ENCODE measurements around the gene CNN2.

CNN2 gene

DNA sequence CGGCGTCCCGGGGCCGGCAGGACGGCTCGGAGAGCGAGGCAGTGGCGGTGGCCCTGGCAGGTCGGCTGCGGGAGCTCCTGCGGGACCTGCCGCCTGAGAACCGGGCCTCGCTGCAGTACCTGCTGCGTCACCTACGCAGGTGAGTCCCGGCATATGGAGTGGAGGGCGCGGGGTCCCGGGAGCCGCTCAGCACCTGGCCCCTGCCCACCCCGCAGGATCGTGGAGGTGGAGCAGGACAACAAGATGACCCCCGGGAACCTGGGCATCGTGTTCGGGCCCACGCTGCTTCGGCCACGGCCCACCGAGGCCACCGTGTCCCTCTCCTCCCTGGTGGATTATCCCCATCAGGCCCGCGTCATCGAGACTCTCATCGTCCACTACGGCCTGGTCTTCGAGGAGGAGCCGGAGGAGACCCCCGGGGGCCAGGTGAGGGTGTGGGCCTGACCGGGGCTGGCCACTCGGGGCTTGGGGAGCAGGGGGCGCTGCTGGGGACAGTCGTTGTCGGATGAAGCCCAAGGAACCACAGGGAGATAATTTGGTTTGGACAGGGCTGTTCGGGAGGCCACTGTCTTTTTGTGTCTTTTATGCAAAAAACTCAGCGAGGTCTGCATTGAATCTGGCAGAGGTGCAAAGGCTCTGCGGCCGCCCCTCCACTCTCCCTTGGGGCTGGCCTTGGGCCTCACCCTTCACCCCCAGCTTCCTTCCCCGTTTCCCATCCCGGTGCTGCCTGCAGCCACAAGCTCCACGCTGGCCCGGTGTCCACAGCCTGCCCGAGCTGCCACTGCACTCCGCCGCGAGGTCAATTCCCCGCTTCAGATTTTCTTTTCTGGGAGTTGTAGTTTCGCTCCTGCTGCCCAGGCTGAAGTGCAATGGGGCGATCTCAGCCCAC, 56.8 kb downstream of the CNN2 start:
- peaks cover 24% of the 10 kb centered on the region for H3K36me3 ChIP-seq (replicated peaks)
- H3K27me3 ChIP-seq (ENCODE audit: low read depth) = no peaks in the 10 kb centered on the region
- H3K4me3 ChIP-seq = no peak overlapping the region
- no peak for DNase-seq (ENCODE audit: low spot score in 2 of 2)
- in situ Hi-C loops (cut with MboI; ENCODE audit: low sequenced_read_pairs) = no loop called here
- H3K4me1 ChIP-seq = peaks cover 3% of the 10 kb centered on the region; the same call in 1 of the 2 replicates
- H3K9me3 ChIP-seq = no peaks in the 10 kb centered on the region

DNA sequence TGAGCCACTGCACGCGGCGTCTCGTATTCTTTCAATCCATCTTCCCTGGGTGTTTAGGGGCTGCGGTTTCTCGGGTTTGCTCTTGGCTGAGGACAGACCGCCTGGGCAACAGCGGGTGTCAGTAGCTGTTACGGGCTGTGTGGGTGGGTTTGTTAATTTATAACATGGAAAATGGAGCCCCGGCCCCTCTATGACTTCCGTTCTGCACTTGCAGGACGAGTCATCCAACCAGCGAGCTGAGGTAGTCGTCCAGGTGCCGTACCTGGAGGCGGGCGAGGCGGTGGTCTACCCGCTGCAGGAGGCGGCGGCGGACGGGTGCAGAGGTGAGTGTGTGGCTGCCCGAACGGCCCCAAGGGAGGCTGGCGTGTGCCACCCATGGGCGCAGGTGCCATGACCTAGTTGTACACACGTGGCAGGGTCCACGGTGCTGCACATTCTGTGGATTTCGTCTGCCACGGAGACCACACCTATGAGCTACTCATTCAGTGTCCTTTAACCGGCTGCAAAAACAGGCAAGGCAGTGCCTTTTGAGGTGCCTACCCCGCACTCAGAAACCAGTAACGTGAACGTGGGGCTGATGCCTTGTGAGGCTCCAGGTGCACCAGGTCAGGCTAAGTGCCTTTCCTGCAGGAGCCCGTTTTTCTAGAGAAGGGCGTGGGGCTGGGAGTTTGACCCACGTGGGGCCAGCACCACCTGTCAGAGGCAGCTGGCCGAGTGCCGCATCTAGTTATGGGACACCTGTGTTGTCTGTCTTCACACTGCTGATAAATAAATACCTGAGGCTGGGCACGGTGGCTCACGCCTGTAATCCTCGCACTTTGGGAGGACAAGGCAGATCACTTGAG, 57.8 kb downstream of the CNN2 start:
- DNase-seq (ENCODE audit: low spot score in 2 of 2) = no peak
- H3K27me3 ChIP-seq (ENCODE audit: low read depth) = no peaks in the 10 kb centered on the region
- H3K4me3 ChIP-seq = no peak overlapping the region
- in situ Hi-C loops (cut with MboI; ENCODE audit: low sequenced_read_pairs) = no loop called here
- H3K36me3 ChIP-seq (replicated peaks) = peaks cover 32% of the 10 kb centered on the region
- H3K9me3 ChIP-seq = no peaks in the 10 kb centered on the region
- H3K4me1 ChIP-seq = peaks cover 3% of the 10 kb centered on the region; the same call in 1 of the 2 replicates

DNA sequence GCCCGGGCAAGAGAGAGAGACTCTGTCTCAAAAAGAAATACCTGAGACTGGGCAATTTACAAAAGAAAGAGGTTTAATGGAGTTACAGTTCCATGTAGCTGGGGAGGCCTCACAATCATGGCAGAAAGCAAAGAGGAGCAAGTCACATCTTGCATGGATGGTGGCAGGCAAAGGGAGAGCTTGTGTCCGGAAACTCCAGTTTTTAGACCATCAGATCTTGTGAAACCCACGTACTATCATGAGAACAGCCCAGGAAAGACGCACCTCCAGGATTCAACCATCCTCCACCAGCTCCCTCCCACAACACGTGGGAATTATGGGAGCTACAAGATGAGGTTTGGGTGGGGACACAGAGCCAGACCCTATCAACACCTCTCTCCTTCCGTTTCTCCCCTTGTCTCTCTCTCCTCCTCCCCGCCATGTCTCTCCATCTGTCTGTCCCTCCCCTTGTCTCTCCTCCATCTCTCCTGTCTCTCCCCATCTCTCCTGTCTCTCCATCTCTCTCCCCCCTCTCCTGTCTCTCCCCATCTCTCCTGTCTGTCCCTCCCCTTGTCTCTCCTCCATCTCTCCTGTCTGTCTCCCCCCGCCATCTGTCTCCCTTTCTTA, 58.7 kb downstream of the CNN2 start:
- in situ Hi-C loops (cut with MboI; ENCODE audit: low sequenced_read_pairs) = no loop called here
- DNase-seq (ENCODE audit: low spot score in 2 of 2) = no peak
- Histone ChIP-seq H3K36me3 (replicated peaks) (peaks cover 37% of the 10 kb centered on the region), H3K4me1 (peaks cover 3% of the 10 kb centered on the region; the same call in 1 of the 2 replicates), H3K4me3 (no peak overlapping the region), H3K9me3 (no peaks in the 10 kb centered on the region), H3K27me3 (ENCODE audit: low read depth) (no peaks in the 10 kb centered on the region)

DNA sequence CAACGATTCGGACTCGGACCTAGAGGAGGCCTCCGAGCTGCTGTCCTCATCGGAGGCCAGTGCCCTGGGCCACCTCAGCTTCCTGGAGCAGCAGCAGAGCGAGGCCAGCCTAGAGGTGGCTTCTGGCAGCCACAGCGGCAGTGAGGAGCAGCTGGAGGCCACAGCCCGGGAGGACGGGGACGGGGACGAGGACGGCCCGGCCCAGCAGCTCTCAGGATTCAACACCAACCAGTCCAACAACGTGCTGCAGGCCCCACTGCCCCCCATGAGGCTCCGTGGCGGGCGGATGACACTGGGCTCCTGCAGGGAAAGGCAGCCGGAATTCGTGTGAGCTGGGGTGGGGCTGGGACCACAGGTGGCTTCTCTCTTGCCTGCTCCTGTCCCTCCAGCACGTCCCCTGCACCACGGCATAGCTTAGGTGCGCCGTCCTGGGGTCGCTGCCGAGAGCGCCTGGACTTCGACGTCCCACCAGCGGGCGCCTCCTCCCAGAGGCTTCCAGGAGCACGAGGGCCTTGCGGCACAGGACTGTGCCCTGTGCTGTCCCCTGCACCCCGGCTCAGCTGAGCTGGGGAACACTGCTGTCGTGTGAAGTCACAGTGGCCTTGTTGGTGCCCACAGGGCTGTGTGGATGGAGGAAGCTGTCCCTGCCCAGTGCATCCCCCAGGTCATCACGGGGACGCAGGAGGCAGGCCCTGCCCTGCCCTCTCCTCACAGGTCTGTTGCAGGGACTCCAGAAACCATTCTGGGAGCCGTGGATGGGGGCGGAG, 59.5 kb downstream of the CNN2 start:
- in situ Hi-C loops (cut with MboI; ENCODE audit: low sequenced_read_pairs) = no loop called here
- Histone ChIP-seq H3K9me3 (no peaks in the 10 kb centered on the region), H3K4me3 (no peak overlapping the region), H3K4me1 (peaks cover 3% of the 10 kb centered on the region; the same call in 1 of the 2 replicates), H3K27me3 (ENCODE audit: low read depth) (no peaks in the 10 kb centered on the region), H3K36me3 (replicated peaks) (peaks cover 42% of the 10 kb centered on the region)
- DNase-seq (ENCODE audit: low spot score in 2 of 2) = no peak

DNA sequence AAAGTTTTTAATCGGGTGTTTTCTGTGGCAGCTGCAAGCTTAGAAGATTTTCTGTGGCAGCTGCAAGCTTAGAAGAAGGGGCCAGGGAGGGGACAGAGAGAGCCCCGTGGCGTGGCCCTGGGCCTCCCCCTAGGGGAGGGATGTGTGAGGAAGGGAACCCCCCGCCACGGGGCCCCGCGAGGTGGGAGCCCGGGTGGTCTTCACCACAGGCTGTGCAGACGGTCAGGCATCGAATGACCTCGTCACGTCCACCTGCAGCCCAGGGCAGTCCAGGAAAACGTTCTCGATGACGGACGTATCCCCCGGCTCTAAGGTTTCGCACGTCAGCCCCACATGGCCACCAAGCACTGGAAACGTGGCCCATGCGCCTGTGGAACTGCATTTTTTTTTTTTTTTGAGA, 60.2 kb downstream of the CNN2 start:
- peaks cover 3% of the 10 kb centered on the region; the same call in 1 of the 2 replicates for H3K4me1 ChIP-seq
- no peak for DNase-seq (ENCODE audit: low spot score in 2 of 2)
- peaks cover 45% of the 10 kb centered on the region for H3K36me3 ChIP-seq (replicated peaks)
- H3K9me3 ChIP-seq = no peaks in the 10 kb centered on the region
- H3K27me3 ChIP-seq (ENCODE audit: low read depth) = no peaks in the 10 kb centered on the region
- H3K4me3 ChIP-seq = no peak overlapping the region
- in situ Hi-C loops (cut with MboI; ENCODE audit: low sequenced_read_pairs) = no loop called here

DNA sequence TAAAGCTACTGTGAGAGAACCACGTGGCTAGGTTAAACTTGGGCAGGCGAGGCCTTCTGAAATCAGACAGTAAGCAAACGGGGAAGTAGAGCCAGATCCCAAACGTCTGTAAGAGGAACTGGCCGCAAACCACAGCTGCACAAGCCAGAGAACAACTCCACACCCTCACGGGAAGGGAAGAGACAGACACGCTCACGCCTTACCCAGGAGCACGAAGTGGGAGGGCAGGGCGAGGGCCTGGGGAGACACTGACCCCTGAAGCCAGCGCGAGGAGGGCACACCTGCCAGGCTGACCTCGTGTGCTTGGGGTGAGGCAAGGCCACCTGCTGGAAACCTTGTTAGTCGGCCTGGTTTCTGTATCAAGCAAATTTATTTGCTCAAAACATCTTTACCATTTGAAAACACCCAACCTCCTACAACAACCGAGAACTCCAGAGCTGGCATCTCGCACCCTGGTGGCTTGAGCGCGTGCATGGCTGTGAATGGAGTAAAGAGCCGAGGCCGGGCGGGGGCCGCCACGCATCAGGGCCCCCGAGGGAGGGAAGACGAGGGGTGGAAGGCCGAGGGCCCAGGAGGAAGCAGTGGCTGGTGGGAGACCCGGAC, 61.5 kb downstream of the CNN2 start:
- Histone ChIP-seq H3K4me3 (no peak overlapping the region), H3K4me1 (peaks cover under 1% of the 10 kb centered on the region; the same call in 1 of the 2 replicates), H3K27me3 (ENCODE audit: low read depth) (no peaks in the 10 kb centered on the region), H3K36me3 (replicated peaks) (peaks cover 52% of the 10 kb centered on the region), H3K9me3 (no peaks in the 10 kb centered on the region)
- no peak for DNase-seq (ENCODE audit: low spot score in 2 of 2)
- in situ Hi-C loops (cut with MboI; ENCODE audit: low sequenced_read_pairs) = no loop called here

DNA sequence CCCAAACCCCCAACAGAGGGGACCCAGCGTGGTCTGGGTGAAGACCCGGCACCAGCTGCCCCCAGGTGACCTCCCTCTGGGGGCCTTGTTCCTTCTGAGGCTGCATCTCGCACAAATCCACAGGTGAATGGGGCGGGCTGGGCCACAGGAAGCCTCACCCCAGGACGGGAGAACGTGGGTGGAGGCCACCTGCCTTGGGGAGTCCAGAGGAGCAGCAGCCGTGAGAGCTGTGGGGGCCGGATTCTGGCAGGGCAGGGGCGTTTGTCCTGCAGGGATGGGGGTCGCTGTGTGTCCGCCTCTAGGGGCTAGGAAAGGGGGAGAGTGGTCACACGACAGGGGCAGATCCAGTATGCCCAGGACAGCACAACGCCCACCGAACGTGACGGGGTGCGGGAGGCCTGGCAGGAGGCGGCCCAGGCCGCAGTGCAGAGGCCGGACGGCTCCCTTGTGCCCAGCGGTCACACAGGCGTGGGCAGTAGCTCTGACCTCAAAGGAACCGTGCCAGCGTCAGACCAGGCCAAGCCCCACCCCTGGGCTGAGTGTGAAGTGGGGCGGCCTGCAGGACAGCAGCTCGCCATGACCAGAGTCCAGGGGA, 62.1 kb downstream of the CNN2 start:
- Histone ChIP-seq H3K9me3 (no peaks in the 10 kb centered on the region), H3K4me1 (no peaks in the 10 kb centered on the region), H3K4me3 (no peak overlapping the region), H3K27me3 (ENCODE audit: low read depth) (no peaks in the 10 kb centered on the region), H3K36me3 (replicated peaks) (peaks cover 54% of the 10 kb centered on the region)
- in situ Hi-C loops (cut with MboI; ENCODE audit: low sequenced_read_pairs) = no loop called here
- DNase-seq (ENCODE audit: low spot score in 2 of 2) = no peak

Measured in HAP-1 (cell line).